Erythroblast (primary cell): ENCODE measurements around the gene ZNF385D.

Experiments used
- GATA1 ChIP-seq: IDR thresholded peaks from 2 replicates; pipeline ENCODE4 v1.6.1; 2011; ENCODE audit warnings: low read depth, mild to moderate bottlenecking, control low read depth, low read length, moderate library complexity
- POLR2A ChIP-seq: IDR thresholded peaks from 2 replicates; pipeline ENCODE4 v1.6.1; 2011; ENCODE audit warnings: mild to moderate bottlenecking, low read length

DNA sequence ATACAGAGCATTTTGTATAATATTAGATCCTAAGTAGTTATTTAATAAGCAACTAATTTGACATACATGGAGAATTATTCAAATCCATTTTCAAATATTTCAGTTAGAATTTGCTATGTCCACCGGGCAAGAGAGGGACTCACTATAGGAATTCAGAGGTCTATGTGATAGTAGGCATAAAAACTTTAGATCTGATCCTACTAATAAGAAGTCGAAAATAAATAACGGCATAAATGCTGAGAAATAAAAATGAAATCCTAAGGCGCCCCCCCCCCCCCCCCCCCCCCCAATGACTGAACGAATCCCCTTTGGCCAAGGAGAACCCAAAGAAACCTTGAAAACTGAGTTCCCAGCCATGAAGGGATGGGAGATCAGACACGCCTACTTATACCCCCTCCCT, 80.6 kb downstream of the ZNF385D start:
- TF ChIP-seq POLR2A (no peak), GATA1 (no peak)
